Superior temporal gyrus (tissue), 1 donor: ENCODE data around the gene GART.

Experiments used
- DNase-seq: peaks from one replicate; pipeline ENCODE4 v3.0.0-alpha.2; 2016; ENCODE audit errors: extremely low spot score

The GART gene

GRCh38 chr21:33552999-33553598 is 11.2 kb upstream of the GART start:
- DNase-seq = no peak

- DNase-seq = no peak
Observed at GRCh38 chr21:33552093-33552998, 10.4 kb upstream of the GART start.

GRCh38 chr21:33551664-33552063 is 9.7 kb upstream of the GART start:
- DNase-seq = no peak

GRCh38 chr21:33550772-33551660 is 9.1 kb upstream of the GART start:
- no peak for DNase-seq

- no peak for DNase-seq
Observed at GRCh38 chr21:33549848-33550771, 8.2 kb upstream of the GART start.

GRCh38 chr21:33546086-33546485 is 4.2 kb upstream of the GART start:
- no peak for DNase-seq

- DNase-seq = no peak
Observed at GRCh38 chr21:33544451-33545195, 2.7 kb upstream of the GART start.

- no peak for DNase-seq
Observed at GRCh38 chr21:33543505-33544129, 1.7 kb upstream of the GART start.

- DNase-seq = peak; percentile 100
Observed at GRCh38 chr21:33542640-33543504, 955 bp upstream of the GART start, which contains the start of gene SON. Gene SON, plus strand, starts transcription at chr21:33543038. Its CDS starts 55 bp downstream, at chr21:33543093.

- DNase-seq = no peak
Observed at GRCh38 chr21:33541105-33541711, 709 bp downstream of the GART start.

- DNase-seq = no peak
Observed at GRCh38 chr21:33540711-33541104, 1.2 kb downstream of the GART start.

GRCh38 chr21:33539616-33540015 is 2.3 kb downstream of the GART start:
- no peak for DNase-seq

- no peak for DNase-seq
Observed at GRCh38 chr21:33537212-33537611, 4.7 kb downstream of the GART start.

GRCh38 chr21:33531007-33531406 is 10.9 kb downstream of the GART start:
- DNase-seq = no peak

- DNase-seq = no peak
Observed at GRCh38 chr21:33522953-33523349, 19.0 kb downstream of the GART start.

- DNase-seq = no peak
Observed at GRCh38 chr21:33522297-33522952, 19.5 kb downstream of the GART start.

- DNase-seq = no peak
Observed at GRCh38 chr21:33518899-33519298, 23.0 kb downstream of the GART start.

GRCh38 chr21:33514229-33514628 is 27.7 kb downstream of the GART start:
- DNase-seq = no peak
